Ovary (tissue), 3 donors: ENCODE measurements around the gene ABCF3.

Source experiments
- POLR2A ChIP-seq: fragments of 450-650 bp; IDR thresholded peaks from one replicate; pipeline ENCODE4 v1.6.1; 2017; ENCODE audit warnings: antibody characterized with exemption, mild to moderate bottlenecking, moderate library complexity
- TF ChIP-seq, protein P1 (sequence below), 3 donors: fragments of 450-650 bp in 2 of 3; fragments of 200-600 bp in 1 of 3; IDR thresholded peaks; one replicate each; pipeline versions ENCODE4 v1.5.1 to v1.8.0; 2016 to 2022; ENCODE audit warnings: antibody characterized with exemption in 3 of 3, mild to moderate bottlenecking in 1 of 3
- donor health status: DM: no; HTN: no; CAD: no.

GRCh38 chr3:184156522-184156955 lies 29.5 kb upstream of the ABCF3 start:
- TF ChIP-seq POLR2A, result no peak
- TF ChIP-seq, protein P1, sequence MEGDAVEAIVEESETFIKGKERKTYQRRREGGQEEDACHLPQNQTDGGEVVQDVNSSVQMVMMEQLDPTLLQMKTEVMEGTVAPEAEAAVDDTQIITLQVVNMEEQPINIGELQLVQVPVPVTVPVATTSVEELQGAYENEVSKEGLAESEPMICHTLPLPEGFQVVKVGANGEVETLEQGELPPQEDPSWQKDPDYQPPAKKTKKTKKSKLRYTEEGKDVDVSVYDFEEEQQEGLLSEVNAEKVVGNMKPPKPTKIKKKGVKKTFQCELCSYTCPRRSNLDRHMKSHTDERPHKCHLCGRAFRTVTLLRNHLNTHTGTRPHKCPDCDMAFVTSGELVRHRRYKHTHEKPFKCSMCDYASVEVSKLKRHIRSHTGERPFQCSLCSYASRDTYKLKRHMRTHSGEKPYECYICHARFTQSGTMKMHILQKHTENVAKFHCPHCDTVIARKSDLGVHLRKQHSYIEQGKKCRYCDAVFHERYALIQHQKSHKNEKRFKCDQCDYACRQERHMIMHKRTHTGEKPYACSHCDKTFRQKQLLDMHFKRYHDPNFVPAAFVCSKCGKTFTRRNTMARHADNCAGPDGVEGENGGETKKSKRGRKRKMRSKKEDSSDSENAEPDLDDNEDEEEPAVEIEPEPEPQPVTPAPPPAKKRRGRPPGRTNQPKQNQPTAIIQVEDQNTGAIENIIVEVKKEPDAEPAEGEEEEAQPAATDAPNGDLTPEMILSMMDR (IDR thresholded peaks at IDR 0.05), result no peak
